A673 (cell line): ENCODE results near the gene RALGPS1. TPM values are rescaled to one million over a fixed set of nuclear protein-coding genes. Genes with fewer than 3 reads are reported as not detected.

Source experiments
- BruUV-seq: library from RNA; stranded (reverse); fragments of 400-500 nt; replicated peaks from 2 replicates; lab custom pipeline; 2021; lab: Mats Ljungman, UMichigan
- CTCF ChIA-PET: fragments of 300-600 bp; sonication (Branson Sonifier 250); formaldehyde crosslinking; loops from one replicate; lab custom pipeline; 2022; ENCODE audit warnings: antibody characterized with exemption; lab: Charles Lee
- POLR2A ChIA-PET: fragments of 300-600 bp; sonication (Branson Sonifier 250); formaldehyde crosslinking; loops from one replicate; lab custom pipeline; 2022; ENCODE audit warnings: antibody characterized with exemption; ENCODE audit not compliant: low non-redundant PET; lab: Charles Lee
- DNase-seq: peaks from one replicate; pipeline ENCODE4 v3.0.0-alpha.2; 2015; ENCODE audit warnings: low spot score
- H3K27ac ChIP-seq: fragments of 200-600 bp; sonication (generic); 2 replicates; pipeline ENCODE4 v1.5.1; 2016; ENCODE audit warnings: mixed run types, low read depth, mild to moderate bottlenecking, mixed read lengths, antibody characterized with exemption, low read length; ENCODE audit not compliant: poor library complexity, severe bottlenecking
- H3K27me3 ChIP-seq: fragments of 200-600 bp; sonication (generic); replicated peaks from 2 replicates; pipeline ENCODE4 v1.6.1; 2017; ENCODE audit warnings: mixed run types, low read depth, mild to moderate bottlenecking, mixed read lengths, antibody characterized with exemption, low read length; ENCODE audit not compliant: insufficient read depth, poor library complexity
- H3K36me3 ChIP-seq: fragments of 200-600 bp; sonication (generic); 2 replicates; pipeline ENCODE4 v1.6.1; 2016; ENCODE audit warnings: mixed run types, mild to moderate bottlenecking, mixed read lengths, antibody characterized with exemption, low read length; ENCODE audit not compliant: insufficient read depth, poor library complexity, severe bottlenecking
- H3K4me1 ChIP-seq: fragments of 200-600 bp; sonication (generic); 2 replicates; pipeline ENCODE4 v1.6.1; 2017; ENCODE audit warnings: mixed run types, mild to moderate bottlenecking, mixed read lengths, antibody characterized with exemption, low read length; ENCODE audit not compliant: insufficient read depth, poor library complexity, severe bottlenecking
- H3K4me3 ChIP-seq: fragments of 200-600 bp; sonication (generic); 2 replicates; pipeline ENCODE4 v1.5.1; 2016; ENCODE audit warnings: low read depth, mixed run types, mild to moderate bottlenecking, mixed read lengths, low read length; ENCODE audit not compliant: poor library complexity, severe bottlenecking
- H3K9me3 ChIP-seq: fragments of 200-600 bp; sonication (generic); 2 replicates; pipeline ENCODE4 v1.6.1; 2016; ENCODE audit warnings: mixed run types, low read depth, mild to moderate bottlenecking, mixed read lengths, antibody characterized with exemption, low read length; ENCODE audit not compliant: poor library complexity, severe bottlenecking
- EZH2 ChIP-seq: fragments of 200-600 bp; sonication (generic); IDR thresholded peaks from 2 replicates; pipeline ENCODE4 v1.6.1; 2017; ENCODE audit warnings: borderline replicate concordance, low read depth, mild to moderate bottlenecking, mixed read lengths, antibody characterized with exemption, low read length; ENCODE audit not compliant: poor library complexity, severe bottlenecking
- intact Hi-C: fragments of 100-400 bp; cut with micrococcal nuclease; formaldehyde crosslinking; loops from one replicate; pipeline ENCODE4 v1.10.0; 2022; ENCODE audit not compliant: unreplicated experiment
- total RNA-seq: library from RNA; stranded (reverse); gene quantifications from 2 replicates; pipeline ENCODE4 v1.2.3, GENCODE V29; 2021
- TF ChIP-seq, protein P1 (sequence below): fragments of 300-800, 200-600 bp; sonication (generic); conservative IDR thresholded peaks from 2 replicates; pipeline ENCODE4 v1.5.1; 2017; ENCODE audit warnings: low read depth, mild to moderate bottlenecking, antibody characterized with exemption, low read length, moderate library complexity, mixed read lengths

RALGPS1 gene
- total RNA-seq, 1 experiment from 2014 or later, result 3.9 TPM

DNA sequence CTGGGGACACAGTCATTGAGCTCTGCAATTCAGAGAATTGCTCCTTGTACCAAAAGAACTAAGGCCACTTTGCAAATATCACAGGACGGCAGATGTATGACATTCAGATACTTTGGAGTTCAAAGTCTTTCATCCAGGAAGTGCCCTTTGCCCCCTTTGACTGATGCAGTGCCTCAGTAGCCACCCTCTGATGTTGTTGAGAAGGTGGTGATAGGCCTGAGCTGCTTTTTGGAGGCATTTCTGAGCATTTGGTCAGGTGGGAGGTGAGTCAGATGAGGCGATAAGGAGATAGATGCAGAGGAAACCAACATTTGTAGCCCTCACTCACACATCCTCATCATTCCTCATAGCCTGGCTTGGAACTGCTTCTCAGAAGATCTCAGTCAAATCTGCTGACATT lies 144.4 kb downstream of the RALGPS1 start:
- Histone ChIP-seq H3K9me3 (no peaks in the 10 kb centered on the region), H3K4me3 (no peak overlapping the region), H3K27me3 (no peaks in the 10 kb centered on the region), H3K27ac (no peak overlapping the region), H3K4me1 (no peaks in the 10 kb centered on the region), H3K36me3 (no peaks in the 10 kb centered on the region)
- no peak for TF ChIP-seq EZH2
- TF ChIP-seq, protein P1, sequence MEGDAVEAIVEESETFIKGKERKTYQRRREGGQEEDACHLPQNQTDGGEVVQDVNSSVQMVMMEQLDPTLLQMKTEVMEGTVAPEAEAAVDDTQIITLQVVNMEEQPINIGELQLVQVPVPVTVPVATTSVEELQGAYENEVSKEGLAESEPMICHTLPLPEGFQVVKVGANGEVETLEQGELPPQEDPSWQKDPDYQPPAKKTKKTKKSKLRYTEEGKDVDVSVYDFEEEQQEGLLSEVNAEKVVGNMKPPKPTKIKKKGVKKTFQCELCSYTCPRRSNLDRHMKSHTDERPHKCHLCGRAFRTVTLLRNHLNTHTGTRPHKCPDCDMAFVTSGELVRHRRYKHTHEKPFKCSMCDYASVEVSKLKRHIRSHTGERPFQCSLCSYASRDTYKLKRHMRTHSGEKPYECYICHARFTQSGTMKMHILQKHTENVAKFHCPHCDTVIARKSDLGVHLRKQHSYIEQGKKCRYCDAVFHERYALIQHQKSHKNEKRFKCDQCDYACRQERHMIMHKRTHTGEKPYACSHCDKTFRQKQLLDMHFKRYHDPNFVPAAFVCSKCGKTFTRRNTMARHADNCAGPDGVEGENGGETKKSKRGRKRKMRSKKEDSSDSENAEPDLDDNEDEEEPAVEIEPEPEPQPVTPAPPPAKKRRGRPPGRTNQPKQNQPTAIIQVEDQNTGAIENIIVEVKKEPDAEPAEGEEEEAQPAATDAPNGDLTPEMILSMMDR, result no peak
- intact Hi-C loops, result no loop called here
- ChIA-PET CTCF (no interaction called here), POLR2A (no interaction called here)
- no peak for DNase-seq
- no TSS peak for BruUV-seq

DNA sequence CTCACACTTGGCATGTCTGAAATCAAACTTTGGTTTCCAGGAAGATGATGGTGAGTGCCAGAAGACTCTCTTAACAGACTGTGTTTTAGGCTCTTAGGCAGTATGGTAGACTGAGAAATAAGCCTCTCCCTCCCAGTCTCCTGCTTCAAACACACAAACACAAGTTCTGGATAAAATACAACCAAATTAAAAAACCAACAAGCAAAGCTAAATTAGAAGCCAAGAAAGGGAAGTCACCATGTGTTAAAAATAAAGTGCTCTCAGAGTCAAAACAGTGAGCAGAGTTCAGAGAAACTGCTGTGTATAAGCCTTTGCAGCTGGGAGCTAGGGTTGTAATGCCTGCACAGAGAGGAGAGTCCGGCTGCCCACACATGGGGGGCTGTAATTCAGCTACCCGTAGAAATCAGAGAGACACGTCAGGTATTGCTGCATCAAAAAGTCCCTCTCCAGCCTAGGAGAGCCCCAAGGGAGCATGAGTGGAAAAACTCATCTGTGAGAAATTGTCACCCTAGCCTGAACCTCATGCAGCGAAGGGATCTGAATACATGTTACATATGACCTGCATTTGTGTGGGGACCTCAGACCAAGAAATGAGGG lies 145.3 kb downstream of the RALGPS1 start:
- no peak for DNase-seq
- H3K4me1 ChIP-seq, result no peaks in the 10 kb centered on the region
- no peak overlapping the region for H3K4me3 ChIP-seq
- no peaks in the 10 kb centered on the region for H3K36me3 ChIP-seq
- H3K9me3 ChIP-seq, result no peaks in the 10 kb centered on the region
- TF ChIP-seq, protein P1, result no peak
- TF ChIP-seq EZH2, result no peak
- CTCF ChIA-PET, result no interaction called here
- BruUV-seq, result no TSS peak
- intact Hi-C loops, result no loop called here
- H3K27me3 ChIP-seq, result no peaks in the 10 kb centered on the region
- no peak overlapping the region for H3K27ac ChIP-seq
- POLR2A ChIA-PET, result no interaction called here

DNA sequence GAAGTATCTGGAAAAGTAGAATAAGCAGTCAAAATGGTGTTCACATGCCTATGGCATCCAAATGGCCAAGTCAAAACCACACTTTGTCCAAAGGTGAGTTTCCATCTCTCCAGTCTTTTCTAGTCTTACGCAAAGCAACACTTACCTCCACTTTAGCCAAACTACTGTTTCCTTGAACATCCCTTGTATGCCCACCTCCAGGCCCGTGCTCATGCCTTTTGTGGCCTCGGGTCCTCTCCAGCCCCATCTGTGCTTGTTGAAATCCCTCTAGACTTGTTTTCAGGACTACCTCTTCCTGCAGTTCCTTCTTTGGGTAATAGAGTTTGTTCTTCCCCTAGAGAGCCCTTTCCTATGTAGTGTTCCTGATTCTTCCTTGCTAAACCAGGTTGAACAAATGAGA lies 146.8 kb downstream of the RALGPS1 start:
- Histone ChIP-seq H3K36me3 (no peaks in the 10 kb centered on the region), H3K4me3 (no peak overlapping the region), H3K4me1 (no peaks in the 10 kb centered on the region), H3K27me3 (no peaks in the 10 kb centered on the region), H3K9me3 (no peaks in the 10 kb centered on the region), H3K27ac (no peak overlapping the region)
- intact Hi-C loops, result no loop called here
- no peak for TF ChIP-seq EZH2
- TF ChIP-seq, protein P1, result no peak
- ChIA-PET POLR2A (no interaction called here), CTCF (no interaction called here)
- no TSS peak for BruUV-seq
- DNase-seq, result no peak
